CD14-positive monocyte (primary cell): ENCODE data around the gene HINFP. TPM values are rescaled to one million over a fixed set of nuclear protein-coding genes. Genes with fewer than 3 reads are reported as not detected.

Source experiments
- DNase-seq, 3 donors: peaks; one replicate each; pipeline ENCODE4 v3.0.0-alpha.2; 2011 to 2022
- H2AFZ ChIP-seq: 2 replicates; pipeline ENCODE4 v1.6.0; 2012; ENCODE audit warnings: mild to moderate bottlenecking, low read depth, low read length, inconsistent platforms; ENCODE audit not compliant: insufficient read depth, poor library complexity, severe bottlenecking
- H3K27ac ChIP-seq, 2 donors: 1 replicate in 1 of 2; 2 replicates in 1 of 2; pipeline ENCODE4 v1.5.1; 2012 to 2013; ENCODE audit warnings: low read length in 2 of 2, control low read depth in 1 of 2, inconsistent platforms in 1 of 2, low read depth in 1 of 2, mild to moderate bottlenecking in 1 of 2
- H3K27me3 ChIP-seq, 2 donors: one replicate each; pipeline versions ENCODE4 v1.6.0 to v1.6.1; 2011 to 2013; ENCODE audit warnings: low read length in 2 of 2; ENCODE audit not compliant: control insufficient read depth in 2 of 2, insufficient read depth in 2 of 2
- H3K36me3 ChIP-seq, 2 donors: replicated peaks in 1 of 2; 1 replicate in 1 of 2; 2 replicates in 1 of 2; pipeline versions ENCODE4 v1.5.1 to v1.6.1; 2012 to 2013; ENCODE audit warnings: low read length in 2 of 2, control low read depth in 1 of 2, inconsistent platforms in 1 of 2, mild to moderate bottlenecking in 1 of 2; ENCODE audit not compliant: insufficient read depth in 2 of 2, control insufficient read depth in 1 of 2
- H3K4me1 ChIP-seq, 2 donors: 1 replicate in 1 of 2; 2 replicates in 1 of 2; pipeline versions ENCODE4 v1.5.1 to v1.6.1; 2012 to 2013; ENCODE audit warnings: low read length in 2 of 2, control low read depth in 1 of 2, inconsistent platforms in 1 of 2, mild to moderate bottlenecking in 1 of 2, moderate library complexity in 1 of 2; ENCODE audit not compliant: insufficient read depth in 2 of 2, control insufficient read depth in 1 of 2
- H3K4me2 ChIP-seq: replicated peaks from 2 replicates; pipeline ENCODE3; 2012; ENCODE audit warnings: low read length, moderate library complexity, mild to moderate bottlenecking; ENCODE audit not compliant: poor library complexity, severe bottlenecking; ENCODE audit errors: extremely low read depth
- H3K4me3 ChIP-seq, 3 experiments: fragments of 200-600 bp in 1 of 3; sonication (generic) in 1 of 3; replicated peaks in 1 of 3; 1 replicate in 2 of 3; 2 replicates in 1 of 3; pipeline ENCODE4 v1.5.1; 2011 to 2013; ENCODE audit warnings: low read length in 3 of 3, mild to moderate bottlenecking in 3 of 3, control low read depth in 2 of 3, low read depth in 2 of 3, inconsistent platforms in 1 of 3, moderate library complexity in 1 of 3
- H3K79me2 ChIP-seq: 2 replicates; pipeline ENCODE4 v1.6.0; 2012; ENCODE audit warnings: mild to moderate bottlenecking, control low read depth, inconsistent platforms, low read length, moderate library complexity; ENCODE audit not compliant: insufficient read depth
- H3K9ac ChIP-seq: 2 replicates; pipeline ENCODE4 v1.6.0; 2017; ENCODE audit warnings: low read length, mild to moderate bottlenecking; ENCODE audit not compliant: insufficient read depth, poor library complexity, severe bottlenecking
- H3K9me3 ChIP-seq, 2 donors: replicated peaks in 1 of 2; 1 replicate in 1 of 2; 2 replicates in 1 of 2; pipeline versions ENCODE4 v1.5.1 to v1.6.1; 2012 to 2013; ENCODE audit warnings: low read length in 2 of 2, control low read depth in 1 of 2; ENCODE audit not compliant: control insufficient read depth in 1 of 2, insufficient read depth in 1 of 2
- H4K20me1 ChIP-seq: 2 replicates; pipeline ENCODE4 v1.6.0; 2012; ENCODE audit warnings: mild to moderate bottlenecking, low read length, control low read depth, moderate library complexity; ENCODE audit not compliant: insufficient read depth
- H3K27ac Mint-ChIP-seq, 7 donors: one replicate each; pipeline ENCODE4 v1.8.0; 2020; ENCODE audit warnings: mild to moderate bottlenecking in 7 of 7, mixed read lengths in 7 of 7, moderate library complexity in 6 of 7, inconsistent platforms in 2 of 7
- H3K27me3 Mint-ChIP-seq, 3 donors: one replicate each; pipeline ENCODE4 v1.8.0; 2021 to 2022; ENCODE audit warnings: low read depth in 3 of 3, mild to moderate bottlenecking in 3 of 3, mixed read lengths in 3 of 3, moderate library complexity in 3 of 3, inconsistent platforms in 1 of 3
- H3K36me3 Mint-ChIP-seq, 2 donors: one replicate each; pipeline ENCODE4 v1.8.0; 2020; ENCODE audit warnings: mixed read lengths in 2 of 2, inconsistent platforms in 1 of 2, mild to moderate bottlenecking in 1 of 2
- H3K4me1 Mint-ChIP-seq: one replicate; pipeline ENCODE4 v1.8.0; 2020; ENCODE audit warnings: mild to moderate bottlenecking, mixed read lengths
- H3K4me3 Mint-ChIP-seq, 2 donors: one replicate each; pipeline ENCODE4 v1.8.0; 2020; ENCODE audit warnings: mild to moderate bottlenecking in 2 of 2, mixed read lengths in 2 of 2, moderate library complexity in 1 of 2
- H3K9me3 Mint-ChIP-seq, 7 donors: one replicate each; pipeline ENCODE4 v1.8.0; 2020 to 2022; ENCODE audit warnings: mixed read lengths in 7 of 7, mild to moderate bottlenecking in 6 of 7, moderate library complexity in 6 of 7, inconsistent platforms in 2 of 7
- CTCF ChIP-seq: fragments of 200-600 bp; IDR thresholded peaks from one replicate; pipeline ENCODE4 v1.8.0; 2022; ENCODE audit warnings: antibody characterized with exemption, mild to moderate bottlenecking
- WGBS: methylation state at CpG from one replicate; pipeline ENCODE4 v1.1.5; 2013; ENCODE audit warnings: missing lambda C conversion rate; ENCODE audit not compliant: insufficient coverage; 5-methylcytosine and 5-hydroxymethylcytosine counted together
- intact Hi-C, 2 donors: fragments of 100-400 bp; cut with micrococcal nuclease; formaldehyde crosslinking; loops; one replicate each; pipeline versions ENCODE4 v1.15.0 to v1.15.1; 2023
- polyA plus RNA-seq, 3 donors: library from polyadenylated mRNA; depleted of rRNA in 1 of 3; unstranded in 2 of 3; stranded (reverse) in 1 of 3; fragments of 300-500 nt in 2 of 3; fragments of >200 nt in 1 of 3; fragmentation: Illumina TruSeq in 2 of 3; gene quantifications; 1 replicate in 2 of 3; 2 replicates in 1 of 3; pipeline ENCODE4 v1.2.3, GENCODE V29; 2012 to 2021

HINFP gene
- polyA plus RNA-seq, 3 donors: 8.0 to 43.0 (median 8.6) TPM

- peaks cover 0 to 8% (median 0%) of the 10 kb centered on the region in 7 donors for H3K9me3 Mint-ChIP-seq
- Histone ChIP-seq H3K36me3 (no peaks in the 10 kb centered on the region), H3K27me3 (peaks cover 5 to 11% of the 10 kb centered on the region in 2 donors), H3K4me3 (no peak overlapping the region), H2AFZ (no peak overlapping the region), H3K9ac (no peak overlapping the region), H4K20me1 (no peaks in the 10 kb centered on the region), H3K79me2 (no peaks in the 10 kb centered on the region), H3K9me3 (no peaks in the 10 kb centered on the region), H3K27ac (no peak overlapping the region), H3K4me1 (no peaks in the 10 kb centered on the region), H3K4me2 (no peak overlapping the region)
- H3K4me1 Mint-ChIP-seq: peaks cover 6% of the 10 kb centered on the region
- no peak overlapping the region for H3K27ac Mint-ChIP-seq
- TF ChIP-seq CTCF: peak; percentile 18
- H3K36me3 Mint-ChIP-seq: no peaks in the 10 kb centered on the region
- intact Hi-C loops: no loop called here
- peaks cover 31 to 46% (median 40%) of the 10 kb centered on the region in 3 donors for H3K27me3 Mint-ChIP-seq
- peak in 1 of 3 donors; percentile 27 for DNase-seq
- H3K4me3 Mint-ChIP-seq: peak overlapping the region in 1 of 2 donors; percentile 76
- 51% methylated on average over 7 of the region's 8 CpGs for WGBS
Observed at GRCh38 chr11:119155733-119156492, 34.5 kb downstream of the HINFP start.

DNA sequence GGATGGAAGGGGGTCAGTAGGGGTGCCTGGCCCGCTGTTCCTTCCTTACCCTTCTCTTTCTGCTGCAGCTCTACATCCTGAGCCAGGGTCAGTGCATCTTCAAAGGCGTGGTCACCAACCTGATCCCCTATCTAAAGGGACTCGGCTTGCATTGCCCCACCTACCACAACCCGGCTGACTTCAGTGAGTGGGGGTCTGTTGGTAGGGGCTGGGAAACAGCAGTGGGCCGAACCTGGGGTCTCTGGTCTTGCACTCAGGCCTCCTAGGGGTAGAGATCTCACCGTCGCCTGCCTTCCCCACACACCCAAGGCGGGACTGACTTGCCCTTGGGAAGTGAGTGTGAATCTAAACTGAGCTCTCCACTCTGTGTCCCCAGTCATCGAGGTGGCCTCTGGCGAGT, 35.1 kb downstream of the HINFP start:
- no peak overlapping the region for H3K4me3 Mint-ChIP-seq
- Histone ChIP-seq H3K27me3 (peaks cover 0 to 6% of the 10 kb centered on the region in 2 donors), H3K4me1 (no peaks in the 10 kb centered on the region), H3K4me3 (no peak overlapping the region), H3K9ac (no peak overlapping the region), H3K36me3 (no peaks in the 10 kb centered on the region), H3K4me2 (no peak overlapping the region), H3K27ac (no peak overlapping the region), H2AFZ (no peak overlapping the region), H4K20me1 (no peaks in the 10 kb centered on the region), H3K79me2 (no peaks in the 10 kb centered on the region), H3K9me3 (no peaks in the 10 kb centered on the region)
- H3K27ac Mint-ChIP-seq: no peak overlapping the region
- DNase-seq: no peak
- no peaks in the 10 kb centered on the region for H3K36me3 Mint-ChIP-seq
- no peak for TF ChIP-seq CTCF
- H3K9me3 Mint-ChIP-seq: peaks cover 0 to 8% (median 0%) of the 10 kb centered on the region in 7 donors
- 86% methylated on average over 2 of the region's 10 CpGs for WGBS
- H3K4me1 Mint-ChIP-seq: peaks cover 6% of the 10 kb centered on the region
- H3K27me3 Mint-ChIP-seq: peaks cover 26 to 40% (median 34%) of the 10 kb centered on the region in 3 donors
- intact Hi-C loops: no loop called here
